KMS-11 (cell line): Measurements from ENCODE around the gene CACNA2D3.

Experiments used
- H2AFZ ChIP-seq: fragments of 200-600 bp; sonication (generic); 2 replicates; pipeline ENCODE4 v1.6.1; 2016; ENCODE audit warnings: antibody characterized with exemption, mixed run types, low read depth
- H3K27ac ChIP-seq: fragments of 200-600 bp; sonication (generic); 2 replicates; pipeline ENCODE4 v1.6.1; 2016; ENCODE audit warnings: mild to moderate bottlenecking, mixed run types
- H3K27me3 ChIP-seq: fragments of 200-600 bp; sonication (generic); 2 replicates; pipeline ENCODE4 v1.6.1; 2017; ENCODE audit warnings: mild to moderate bottlenecking, low read depth, mixed run types, moderate library complexity; ENCODE audit not compliant: insufficient read depth
- H3K36me3 ChIP-seq: fragments of 200-600 bp; sonication (generic); 2 replicates; pipeline ENCODE4 v1.6.1; 2017; ENCODE audit warnings: mild to moderate bottlenecking, mixed run types; ENCODE audit not compliant: insufficient read depth
- H3K4me1 ChIP-seq: fragments of 200-600 bp; sonication (generic); 2 replicates; pipeline ENCODE4 v1.6.1; 2016; ENCODE audit warnings: mild to moderate bottlenecking, low read depth, mixed run types; ENCODE audit not compliant: poor library complexity, severe bottlenecking
- H3K4me2 ChIP-seq: fragments of 200-600 bp; sonication (generic); 2 replicates; pipeline ENCODE4 v1.7.0; 2016; ENCODE audit warnings: mild to moderate bottlenecking, mixed run types
- H3K4me3 ChIP-seq: fragments of 200-600 bp; sonication (generic); IDR thresholded peaks from 2 replicates; pipeline ENCODE4 v1.6.1; 2017; ENCODE audit warnings: low read depth, low read length, mixed read lengths; ENCODE audit not compliant: insufficient read depth
- H3K79me2 ChIP-seq: fragments of 200-600 bp; sonication (generic); 2 replicates; pipeline ENCODE4 v1.6.1; 2016; ENCODE audit warnings: low read depth, mixed run types; ENCODE audit not compliant: insufficient read depth
- H3K9ac ChIP-seq: fragments of 200-600 bp; sonication (generic); 2 replicates; pipeline ENCODE4 v1.6.1; 2016; ENCODE audit warnings: mild to moderate bottlenecking, mixed run types
- H4K20me1 ChIP-seq: fragments of 200-600 bp; sonication (generic); 2 replicates; pipeline ENCODE4 v1.6.1; 2016; ENCODE audit warnings: mild to moderate bottlenecking, mixed run types; ENCODE audit not compliant: insufficient read depth
- TF ChIP-seq, protein P1 (sequence below): fragments of 200-600 bp; sonication (generic); conservative IDR thresholded peaks from 2 replicates; pipeline ENCODE4 v1.6.1; 2017; ENCODE audit warnings: low read depth, mild to moderate bottlenecking, antibody characterized with exemption, low read length, moderate library complexity, mixed read lengths

Gene CACNA2D3

DNA sequence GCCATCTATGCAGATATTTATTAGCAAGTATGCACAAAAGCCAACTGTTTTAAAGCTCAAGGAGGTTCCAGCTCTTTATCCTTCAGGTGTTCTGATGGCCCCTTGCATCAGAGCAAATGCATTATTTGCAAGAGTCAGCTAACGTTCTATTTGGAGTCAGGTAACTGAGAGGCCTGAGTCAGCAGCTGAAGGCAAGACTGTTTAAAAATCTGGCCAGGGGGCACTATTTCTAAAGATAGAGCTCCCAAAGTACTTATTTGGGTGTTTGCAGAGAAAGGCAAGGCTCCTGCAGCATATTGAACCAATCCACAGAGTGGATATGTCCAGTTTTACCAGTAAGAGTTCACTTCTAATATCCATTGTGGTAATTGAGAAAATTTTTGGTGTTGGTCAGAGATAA is 659.4 kb downstream of the CACNA2D3 start:
- no peak overlapping the region for H3K4me2 ChIP-seq
- H3K9ac ChIP-seq: no peak overlapping the region
- H3K36me3 ChIP-seq: no peaks in the 10 kb centered on the region
- H3K4me1 ChIP-seq: no peaks in the 10 kb centered on the region
- TF ChIP-seq, protein P1, sequence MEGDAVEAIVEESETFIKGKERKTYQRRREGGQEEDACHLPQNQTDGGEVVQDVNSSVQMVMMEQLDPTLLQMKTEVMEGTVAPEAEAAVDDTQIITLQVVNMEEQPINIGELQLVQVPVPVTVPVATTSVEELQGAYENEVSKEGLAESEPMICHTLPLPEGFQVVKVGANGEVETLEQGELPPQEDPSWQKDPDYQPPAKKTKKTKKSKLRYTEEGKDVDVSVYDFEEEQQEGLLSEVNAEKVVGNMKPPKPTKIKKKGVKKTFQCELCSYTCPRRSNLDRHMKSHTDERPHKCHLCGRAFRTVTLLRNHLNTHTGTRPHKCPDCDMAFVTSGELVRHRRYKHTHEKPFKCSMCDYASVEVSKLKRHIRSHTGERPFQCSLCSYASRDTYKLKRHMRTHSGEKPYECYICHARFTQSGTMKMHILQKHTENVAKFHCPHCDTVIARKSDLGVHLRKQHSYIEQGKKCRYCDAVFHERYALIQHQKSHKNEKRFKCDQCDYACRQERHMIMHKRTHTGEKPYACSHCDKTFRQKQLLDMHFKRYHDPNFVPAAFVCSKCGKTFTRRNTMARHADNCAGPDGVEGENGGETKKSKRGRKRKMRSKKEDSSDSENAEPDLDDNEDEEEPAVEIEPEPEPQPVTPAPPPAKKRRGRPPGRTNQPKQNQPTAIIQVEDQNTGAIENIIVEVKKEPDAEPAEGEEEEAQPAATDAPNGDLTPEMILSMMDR: no peak
- H3K27ac ChIP-seq: no peak overlapping the region
- no peaks in the 10 kb centered on the region for H4K20me1 ChIP-seq
- no peak overlapping the region for H3K4me3 ChIP-seq
- no peaks in the 10 kb centered on the region for H3K27me3 ChIP-seq
- no peak overlapping the region for H2AFZ ChIP-seq
- no peaks in the 10 kb centered on the region for H3K79me2 ChIP-seq

DNA sequence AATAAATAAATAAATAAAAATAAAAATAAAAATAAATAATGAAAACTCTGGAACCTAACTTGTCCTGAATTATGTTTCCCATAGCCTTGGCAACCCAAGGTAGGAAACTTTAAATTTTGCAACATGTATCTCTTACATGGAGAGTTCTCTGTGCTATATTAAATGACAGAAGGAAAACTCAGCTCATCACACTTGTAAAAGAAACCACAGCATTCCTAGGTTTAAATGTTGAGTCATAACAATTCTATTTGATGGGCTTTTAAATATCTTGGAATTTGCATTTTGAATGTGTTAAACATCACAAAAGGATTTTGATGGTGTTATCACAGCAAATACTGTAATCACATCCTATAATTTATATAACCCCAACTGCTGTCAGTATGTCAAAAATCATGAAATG is 661.3 kb downstream of the CACNA2D3 start:
- Histone ChIP-seq H3K4me1 (no peaks in the 10 kb centered on the region), H2AFZ (no peak overlapping the region), H3K27me3 (no peaks in the 10 kb centered on the region), H3K4me2 (no peak overlapping the region), H3K9ac (no peak overlapping the region), H3K4me3 (no peak overlapping the region), H3K79me2 (no peaks in the 10 kb centered on the region), H3K27ac (no peak overlapping the region), H3K36me3 (no peaks in the 10 kb centered on the region), H4K20me1 (no peaks in the 10 kb centered on the region)
- TF ChIP-seq, protein P1: no peak

DNA sequence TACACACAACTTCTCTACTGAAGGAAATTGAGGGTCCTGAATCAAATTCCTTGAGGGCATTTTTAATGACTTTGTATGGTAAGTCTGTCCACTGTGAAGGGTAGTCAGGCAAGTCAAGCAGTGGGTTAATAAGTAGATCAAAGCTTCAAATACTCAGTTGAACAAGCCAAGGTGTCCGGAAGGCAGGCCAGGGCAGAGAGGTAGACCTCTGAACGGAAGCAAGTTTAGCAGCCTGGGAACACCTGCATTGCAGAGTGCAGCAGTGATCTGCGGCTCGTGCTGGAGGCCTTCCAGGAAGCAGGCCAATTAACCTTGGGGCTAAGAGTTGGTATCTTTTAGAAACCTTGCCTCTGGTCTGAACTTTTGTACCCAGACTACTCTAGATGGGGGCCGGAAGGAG is 661.7 kb downstream of the CACNA2D3 start:
- no peak overlapping the region for H3K9ac ChIP-seq
- TF ChIP-seq, protein P1: no peak

DNA sequence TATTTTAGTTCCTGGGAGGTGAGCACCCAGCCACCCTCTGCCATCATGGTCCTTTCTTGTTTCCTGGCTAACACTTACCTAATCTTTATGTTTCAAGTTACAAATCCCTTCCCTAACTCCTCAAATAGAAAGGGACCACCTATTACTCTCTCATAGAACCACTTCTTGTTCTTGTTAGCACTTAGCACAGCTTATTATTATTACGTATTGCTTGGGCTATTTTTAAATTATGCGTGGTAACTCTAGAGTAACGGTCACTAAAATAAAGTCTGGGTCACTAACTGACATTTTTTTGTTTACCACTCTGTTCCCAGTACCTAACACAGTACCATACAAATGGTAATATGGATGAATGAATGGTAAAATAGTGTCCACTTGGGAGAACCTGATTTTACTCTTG is 663.6 kb downstream of the CACNA2D3 start:
- Histone ChIP-seq H3K9ac (no peak overlapping the region), H3K4me2 (no peak overlapping the region), H3K27ac (no peak overlapping the region), H2AFZ (no peak overlapping the region), H3K4me3 (no peak overlapping the region), H3K36me3 (no peaks in the 10 kb centered on the region), H4K20me1 (no peaks in the 10 kb centered on the region), H3K27me3 (no peaks in the 10 kb centered on the region), H3K4me1 (no peaks in the 10 kb centered on the region), H3K79me2 (no peaks in the 10 kb centered on the region)
- TF ChIP-seq, protein P1: no peak

More for the DNA sequence above, 661.7 kb downstream of the CACNA2D3 start:
- H3K79me2 ChIP-seq: no peaks in the 10 kb centered on the region
- H3K4me3 ChIP-seq: no peak overlapping the region
- H2AFZ ChIP-seq: no peak overlapping the region
- H3K4me1 ChIP-seq: no peaks in the 10 kb centered on the region
- H3K4me2 ChIP-seq: no peak overlapping the region
- H3K27ac ChIP-seq: no peak overlapping the region
- H4K20me1 ChIP-seq: no peaks in the 10 kb centered on the region
- no peaks in the 10 kb centered on the region for H3K36me3 ChIP-seq
- no peaks in the 10 kb centered on the region for H3K27me3 ChIP-seq
